GM18505 (cell line): ENCODE data around the gene TSN.
"Not testable (repeated sequence)": the region's sequence is repeated elsewhere in the genome, so short reads cannot be mapped to it uniquely, and the experiment has no call there.

Experiments used
- ATAC-seq: cut with Tn5 transposase; IDR thresholded peaks from one replicate; pipeline ENCODE4 v1.9.1; 2021; ENCODE audit not compliant: unreplicated experiment
- POLR2A ChIP-seq: IDR thresholded peaks from 4 replicates; pipeline ENCODE4 v1.6.1; 2011; ENCODE audit warnings: borderline replicate concordance; ENCODE audit not compliant: insufficient read depth, insufficient read length; ENCODE audit errors: extremely low read depth

TSN gene

GRCh38 chr2:121816797-121817196 is 61.3 kb downstream of the TSN start:
- no peak for ATAC-seq
- no peak for TF ChIP-seq POLR2A

DNA sequence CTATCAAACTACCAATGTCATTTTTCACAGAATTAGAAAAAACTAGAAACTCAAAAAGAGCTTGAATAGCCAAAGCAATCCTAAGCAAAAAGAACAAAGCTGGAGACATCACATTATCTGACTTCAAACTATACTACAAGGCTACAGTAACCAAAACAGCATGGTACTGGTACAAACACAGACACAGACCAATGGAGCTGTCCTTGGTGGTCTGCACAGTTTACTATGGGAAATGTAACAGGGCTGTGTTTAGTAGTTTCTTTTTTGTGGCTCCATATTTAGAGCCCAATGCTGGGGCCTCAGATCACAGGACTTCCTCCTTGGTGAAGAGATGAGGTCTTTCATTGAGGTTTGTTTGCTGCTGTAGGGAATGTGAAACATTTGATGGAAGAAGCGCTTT is 61.9 kb downstream of the TSN start:
- not testable (repeated sequence) for ATAC-seq
